ENCODE data around the gene RTN4RL2. TPM values are rescaled to one million over a fixed set of nuclear protein-coding genes. Genes with fewer than 3 reads are reported as not detected.
A peak's percentile ranks its signal among the peaks of the same experiment; 100 is the strongest.

RTN4RL2 gene
- total and polyA plus RNA-seq, 9 donors, result 0.23 to 2.0 (median 0.68) TPM; not detected in 1

DNA sequence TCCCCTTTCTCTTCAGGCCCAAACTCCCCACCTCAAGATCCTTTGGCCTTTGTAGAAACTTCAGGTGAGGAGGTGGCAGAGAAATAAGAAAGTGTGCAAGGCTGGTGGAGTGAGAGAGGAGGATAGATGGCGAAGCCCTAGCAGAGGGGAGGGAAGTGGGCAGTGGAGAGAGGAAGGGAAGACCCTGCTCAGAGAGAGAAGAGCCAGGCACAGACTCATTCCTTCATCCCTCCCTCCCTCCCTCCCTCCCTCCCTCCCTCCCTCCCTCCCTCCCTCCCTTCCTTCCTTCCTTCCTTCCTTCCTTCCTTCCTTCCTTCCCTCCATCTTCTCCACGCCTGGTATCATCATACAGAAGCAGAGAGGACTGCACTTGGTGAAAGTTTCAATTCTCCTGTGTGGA, 21.0 kb downstream of the RTN4RL2 start:
- no peak for TF ChIP-seq EP300 (IDR thresholded peaks at IDR 0.05)
- TF ChIP-seq CTCF (IDR thresholded peaks at IDR 0.05), result no peak
- no peak for TF ChIP-seq POLR2A (IDR thresholded peaks at IDR 0.05)
- H3K9me3 ChIP-seq, result no peaks in the 10 kb centered on the region
- H3K36me3 ChIP-seq, result no peaks in the 10 kb centered on the region
- H3K4me1 ChIP-seq (ENCODE audit: insufficient read depth), result peaks cover 5% of the 10 kb centered on the region
- no peaks in the 10 kb centered on the region for H3K27me3 ChIP-seq
- no peak overlapping the region for H3K27ac ChIP-seq
- intact Hi-C loops (cut with DNase I), result no loop called here
- 46 to 92% (median 71%) methylated on average over 2 of the region's 2 CpGs for WGBS, 3 donors
- no peak overlapping the region for H3K4me3 ChIP-seq
- DNase-seq, result no peak

GRCh38 chr11:57481915-57482781, 21.8 kb downstream of the RTN4RL2 start:
- no peaks in the 10 kb centered on the region for H3K27me3 ChIP-seq
- H3K27ac ChIP-seq, result no peak overlapping the region
- peaks cover 5% of the 10 kb centered on the region for H3K4me1 ChIP-seq (ENCODE audit: insufficient read depth)
- intact Hi-C loops (cut with DNase I), result no loop called here
- WGBS, 3 donors, result 16 to 22% (median 21%) methylated on average over 41 to 44 of the region's 44 CpGs
- no peak for TF ChIP-seq POLR2A (IDR thresholded peaks at IDR 0.05)
- TF ChIP-seq EP300 (IDR thresholded peaks at IDR 0.05), result no peak
- TF ChIP-seq CTCF (IDR thresholded peaks at IDR 0.05), result no peak
- DNase-seq, result no peak
- H3K36me3 ChIP-seq, result no peaks in the 10 kb centered on the region
- H3K9me3 ChIP-seq, result no peaks in the 10 kb centered on the region
- H3K4me3 ChIP-seq, result no peak overlapping the region

DNA sequence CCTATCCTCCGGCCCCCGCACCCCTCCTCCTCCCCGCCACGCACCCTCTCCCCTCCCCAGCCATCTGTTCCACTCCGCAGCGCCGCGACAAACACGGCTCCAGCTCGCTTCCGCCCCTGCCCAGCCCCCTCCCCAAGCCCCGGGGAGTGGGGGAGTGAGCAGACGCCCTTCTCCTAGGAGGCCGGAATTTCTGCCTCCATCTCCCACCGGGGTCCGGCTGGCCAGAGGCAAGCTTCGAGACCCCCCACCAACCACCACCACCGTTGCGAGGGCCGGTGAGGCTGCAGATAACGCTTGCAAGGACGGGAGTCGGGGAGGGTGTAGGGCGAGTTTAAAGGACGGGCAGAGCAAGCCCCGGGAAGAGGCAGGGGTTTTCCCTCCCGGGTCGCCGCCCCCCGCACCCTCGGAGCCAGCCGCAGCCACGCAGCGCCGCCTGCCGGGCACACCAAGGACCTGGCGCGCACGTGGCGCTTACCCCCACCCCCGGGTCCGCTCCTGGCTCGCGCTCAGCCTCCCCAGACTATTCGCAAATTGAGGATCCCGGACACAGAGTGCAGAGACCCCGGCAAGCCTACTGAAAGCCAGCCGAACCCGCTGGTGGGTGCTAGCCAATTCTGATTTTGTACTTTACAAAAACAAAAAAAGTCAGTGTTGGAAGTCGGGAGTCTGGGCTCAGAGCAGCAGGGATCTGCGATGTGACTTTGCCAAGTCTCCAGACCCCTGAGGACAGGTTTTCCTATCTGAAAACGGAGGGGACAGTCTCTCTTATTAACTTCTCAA, 22.6 kb downstream of the RTN4RL2 start:
- H3K4me3 ChIP-seq, result no peak overlapping the region

More for the DNA sequence above, 22.6 kb downstream of the RTN4RL2 start:
- 1 to 2% (median 2%) methylated on average over 48 to 52 of the region's 52 CpGs for WGBS, 3 donors
- Histone ChIP-seq H3K4me1 (ENCODE audit: insufficient read depth) (peaks cover 5% of the 10 kb centered on the region), H3K27ac (no peak overlapping the region), H3K9me3 (no peaks in the 10 kb centered on the region), H3K27me3 (no peaks in the 10 kb centered on the region), H3K36me3 (no peaks in the 10 kb centered on the region)
- TF ChIP-seq CTCF (IDR thresholded peaks at IDR 0.05), result peak; percentile 19 to 65 (median 56)
- no peak for TF ChIP-seq EP300 (IDR thresholded peaks at IDR 0.05)
- TF ChIP-seq POLR2A (IDR thresholded peaks at IDR 0.05), result no peak
- intact Hi-C loops (cut with DNase I), result no loop called here
- peak in 4 of 5 donors; percentile 33 to 73 (median 61) for DNase-seq

Data from ovary (tissue), 9 donors.